H9 (cell line): ENCODE measurements around the gene SGTA. TPM values are rescaled to one million over a fixed set of nuclear protein-coding genes. Genes with fewer than 3 reads are reported as not detected.

ENCODE experiments used
- DNase-seq: peaks from one replicate; pipeline ENCODE4 v3.0.0-alpha.2; 2017
- H2AFZ ChIP-seq: one replicate; pipeline ENCODE4 v1.6.1; 2013; ENCODE audit warnings: mild to moderate bottlenecking, low read length, control low read depth, moderate library complexity
- H2AK5ac ChIP-seq: 2 replicates; pipeline ENCODE4 v1.6.1; 2013; ENCODE audit warnings: low read length, control low read depth, mixed read lengths; ENCODE audit not compliant: insufficient read length
- H2BK120ac ChIP-seq: one replicate; pipeline ENCODE4 v1.6.1; 2013; ENCODE audit warnings: low read depth, mild to moderate bottlenecking, low read length, control low read depth, inconsistent platforms; ENCODE audit not compliant: poor library complexity, severe bottlenecking
- H2BK12ac ChIP-seq: 2 replicates; pipeline ENCODE4 v1.6.1; 2013; ENCODE audit warnings: low read length, control low read depth, mixed read lengths, low read depth; ENCODE audit not compliant: insufficient read length
- H2BK15ac ChIP-seq: 2 replicates; pipeline ENCODE4 v1.6.1; 2013; ENCODE audit warnings: low read depth, low read length, control low read depth
- H2BK20ac ChIP-seq: one replicate; pipeline ENCODE4 v1.6.1; 2013; ENCODE audit warnings: low read depth, mild to moderate bottlenecking, low read length, control low read depth, inconsistent platforms; ENCODE audit not compliant: poor library complexity, severe bottlenecking
- H2BK5ac ChIP-seq: 2 replicates; pipeline ENCODE4 v1.6.1; 2013; ENCODE audit warnings: low read length, control low read depth, mixed read lengths; ENCODE audit not compliant: insufficient read length
- H3K14ac ChIP-seq: 2 replicates; pipeline ENCODE4 v1.6.1; 2013; ENCODE audit warnings: low read length, control low read depth; ENCODE audit not compliant: insufficient read depth
- H3K18ac ChIP-seq: 2 replicates; pipeline ENCODE4 v1.6.1; 2013; ENCODE audit warnings: low read depth, mild to moderate bottlenecking, mixed read lengths, low read length, control low read depth; ENCODE audit not compliant: insufficient read length
- H3K23ac ChIP-seq: 2 replicates; pipeline ENCODE4 v1.6.1; 2013; ENCODE audit warnings: low read length, control low read depth, mixed read lengths, low read depth; ENCODE audit not compliant: insufficient read length
- H3K23me2 ChIP-seq: 2 replicates; pipeline ENCODE4 v1.6.1; 2013; ENCODE audit warnings: low read depth, mild to moderate bottlenecking, mixed read lengths, low read length, control low read depth; ENCODE audit not compliant: insufficient read length, poor library complexity, severe bottlenecking
- H3K27ac ChIP-seq: 2 replicates; pipeline ENCODE4 v1.5.1; 2013; ENCODE audit warnings: low read length, control low read depth, mixed read lengths, low read depth; ENCODE audit not compliant: insufficient read length
- H3K27me3 ChIP-seq: 2 replicates; pipeline ENCODE4 v1.6.1; 2013; ENCODE audit warnings: low read length, control low read depth, inconsistent platforms; ENCODE audit not compliant: insufficient read depth
- H3K4ac ChIP-seq: 2 replicates; pipeline ENCODE4 v1.6.1; 2013; ENCODE audit warnings: low read depth, mild to moderate bottlenecking, control low read depth, inconsistent platforms, low read length, moderate library complexity
- H3K4me1 ChIP-seq: 2 replicates; pipeline ENCODE4 v1.6.1; 2013; ENCODE audit warnings: low read length, control low read depth, inconsistent platforms; ENCODE audit not compliant: insufficient read depth
- H3K4me2 ChIP-seq: 2 replicates; pipeline ENCODE4 v1.6.1; 2013; ENCODE audit warnings: low read length, control low read depth, mixed read lengths; ENCODE audit not compliant: insufficient read length, insufficient read depth
- H3K56ac ChIP-seq: 2 replicates; pipeline ENCODE4 v1.6.1; 2013; ENCODE audit warnings: low read depth, mild to moderate bottlenecking, mixed read lengths, low read length, control low read depth; ENCODE audit not compliant: insufficient read length
- H3K79me1 ChIP-seq: 2 replicates; pipeline ENCODE4 v1.6.1; 2013; ENCODE audit warnings: low read depth, mild to moderate bottlenecking, moderate library complexity, low read length, control low read depth, inconsistent platforms; ENCODE audit not compliant: insufficient read depth, poor library complexity, severe bottlenecking
- H3K79me2 ChIP-seq: 2 replicates; pipeline ENCODE4 v1.6.1; 2013; ENCODE audit warnings: low read length, control low read depth, inconsistent platforms; ENCODE audit not compliant: insufficient read depth
- H3K9ac ChIP-seq: 2 replicates; pipeline ENCODE4 v1.6.1; 2013; ENCODE audit warnings: low read length, control low read depth, mixed read lengths; ENCODE audit not compliant: insufficient read length; ENCODE audit errors: extremely low read depth
- H3K9me3 ChIP-seq: one replicate; pipeline ENCODE4 v1.6.1; 2013; ENCODE audit warnings: low read depth, low read length, inconsistent platforms; ENCODE audit not compliant: control insufficient read depth
- H3T11ph ChIP-seq: one replicate; pipeline ENCODE4 v1.6.1; 2013; ENCODE audit warnings: mild to moderate bottlenecking, low read length, control low read depth, inconsistent platforms
- H4K20me1 ChIP-seq: one replicate; pipeline ENCODE4 v1.6.1; 2013; ENCODE audit not compliant: control insufficient read depth, insufficient read length, insufficient read depth
- H4K5ac ChIP-seq: 2 replicates; pipeline ENCODE4 v1.6.1; 2013; ENCODE audit warnings: low read depth, mild to moderate bottlenecking, mixed read lengths, low read length, control low read depth; ENCODE audit not compliant: insufficient read length
- H4K8ac ChIP-seq: replicated peaks from 2 replicates; pipeline ENCODE4 v1.6.1; 2013; ENCODE audit warnings: low read length, control low read depth, mixed read lengths, low read depth; ENCODE audit not compliant: insufficient read length
- H4K91ac ChIP-seq: 2 replicates; pipeline ENCODE4 v1.6.1; 2013; ENCODE audit warnings: low read depth, mild to moderate bottlenecking, moderate library complexity, mixed read lengths, low read length, control low read depth; ENCODE audit not compliant: insufficient read length
- H3K27ac Mint-ChIP-seq, 3 experiments: 2 replicates in 2 of 3; 3 replicates in 1 of 3; pipeline ENCODE4 v1.8.0; 2020 to 2021; ENCODE audit warnings: mixed read lengths in 3 of 3, mild to moderate bottlenecking in 1 of 3, moderate library complexity in 1 of 3
- H3K27me3 Mint-ChIP-seq: 2 replicates; pipeline ENCODE4 v1.8.0; 2021; ENCODE audit warnings: low read depth, mild to moderate bottlenecking, moderate library complexity, mixed read lengths
- H3K36me3 Mint-ChIP-seq, 3 experiments: 2 replicates in 2 of 3; 3 replicates in 1 of 3; pipeline ENCODE4 v1.8.0; 2020 to 2021; ENCODE audit warnings: low read depth in 3 of 3, mixed read lengths in 3 of 3; ENCODE audit not compliant: insufficient read depth in 1 of 3
- H3K4me1 Mint-ChIP-seq, 2 experiments: 2 replicates each; pipeline ENCODE4 v1.8.0; 2020; ENCODE audit warnings: mixed read lengths in 2 of 2
- H3K4me3 Mint-ChIP-seq, 2 experiments: 2 replicates in 1 of 2; 3 replicates in 1 of 2; pipeline ENCODE4 v1.8.0; 2020 to 2021; ENCODE audit warnings: mild to moderate bottlenecking in 2 of 2, mixed read lengths in 2 of 2, moderate library complexity in 1 of 2
- H3K9me3 Mint-ChIP-seq, 2 experiments: 2 replicates in 1 of 2; 3 replicates in 1 of 2; pipeline ENCODE4 v1.8.0; 2020; ENCODE audit warnings: mild to moderate bottlenecking in 2 of 2, mixed read lengths in 2 of 2, moderate library complexity in 1 of 2
- CTCF ChIP-seq: fragments of 200-600 bp; sonication (generic); conservative IDR thresholded peaks from 3 replicates; pipeline ENCODE4 v1.8.0; 2021; ENCODE audit warnings: antibody characterized with exemption, mild to moderate bottlenecking
- WGBS: extraction: QIAGEN DNeasy Blood & Tissue Kit; methylation state at CpG from one replicate; pipeline ENCODE4 v1.1.7; 2013; ENCODE audit warnings: missing lambda C conversion rate, low lambda C conversion rate, mixed read lengths; ENCODE audit not compliant: insufficient read length; ENCODE audit errors: extremely low coverage; 5-methylcytosine and 5-hydroxymethylcytosine counted together
- total RNA-seq: library from RNA; stranded (reverse); gene quantifications from 2 replicates; pipeline ENCODE4 v1.2.1, GENCODE V29; 2021

The SGTA gene
- total RNA-seq, 1 experiment from 2014 or later, result 102 TPM

- no peak overlapping the region for H2BK15ac ChIP-seq
- H3K4me1 ChIP-seq, result no peaks in the 10 kb centered on the region; the same call in 1 of the 2 replicates
- no peaks in the 10 kb centered on the region for H3K9me3 Mint-ChIP-seq
- H3K9ac ChIP-seq, result no peak overlapping the region
- H2BK120ac ChIP-seq, result no peak overlapping the region
- H3K79me1 ChIP-seq, result no peaks in the 10 kb centered on the region
- H4K91ac ChIP-seq, result no peak overlapping the region
- no peak overlapping the region for H3K4me3 Mint-ChIP-seq
- peaks cover 52% of the 10 kb centered on the region for H3K27me3 Mint-ChIP-seq
- no peak overlapping the region for H2AK5ac ChIP-seq
- H4K5ac ChIP-seq, result no peak overlapping the region
- H3K79me2 ChIP-seq, result no peaks in the 10 kb centered on the region
- TF ChIP-seq CTCF, result no peak
- H3K4ac ChIP-seq, result no peak overlapping the region
- no peak for DNase-seq
- H3K27ac Mint-ChIP-seq, result no peak overlapping the region
- H2BK12ac ChIP-seq, result no peak overlapping the region
- WGBS, result no CpG with 5 or more reads among the region's 13 CpGs
- no peak overlapping the region for H3K18ac ChIP-seq
- H3K23me2 ChIP-seq, result peaks cover 7% of the 10 kb centered on the region
- H2BK20ac ChIP-seq, result no peak overlapping the region
- H3K14ac ChIP-seq, result no peak overlapping the region; the same call in 1 of the 2 replicates
- no peak overlapping the region for H2AFZ ChIP-seq
- H3K36me3 Mint-ChIP-seq, result no peaks in the 10 kb centered on the region
- no peak overlapping the region for H3T11ph ChIP-seq
- H4K20me1 ChIP-seq, result peaks cover 3% of the 10 kb centered on the region
- no peak overlapping the region for H3K4me2 ChIP-seq
- H3K27me3 ChIP-seq, result no peaks in the 10 kb centered on the region
- no peak overlapping the region for H3K23ac ChIP-seq
- no peak overlapping the region for H3K27ac ChIP-seq
- no peaks in the 10 kb centered on the region for H3K9me3 ChIP-seq
- no peak overlapping the region for H3K56ac ChIP-seq
- no peak overlapping the region for H2BK5ac ChIP-seq
- no peak overlapping the region for H4K8ac ChIP-seq
- peaks cover 9 to 25% of the 10 kb centered on the region in 2 experiments for H3K4me1 Mint-ChIP-seq
Observed at GRCh38 chr19:2723345-2723715, 59.7 kb downstream of the SGTA start.
